ENCODE measurements around the gene RFX7.

The RFX7 gene

DNA sequence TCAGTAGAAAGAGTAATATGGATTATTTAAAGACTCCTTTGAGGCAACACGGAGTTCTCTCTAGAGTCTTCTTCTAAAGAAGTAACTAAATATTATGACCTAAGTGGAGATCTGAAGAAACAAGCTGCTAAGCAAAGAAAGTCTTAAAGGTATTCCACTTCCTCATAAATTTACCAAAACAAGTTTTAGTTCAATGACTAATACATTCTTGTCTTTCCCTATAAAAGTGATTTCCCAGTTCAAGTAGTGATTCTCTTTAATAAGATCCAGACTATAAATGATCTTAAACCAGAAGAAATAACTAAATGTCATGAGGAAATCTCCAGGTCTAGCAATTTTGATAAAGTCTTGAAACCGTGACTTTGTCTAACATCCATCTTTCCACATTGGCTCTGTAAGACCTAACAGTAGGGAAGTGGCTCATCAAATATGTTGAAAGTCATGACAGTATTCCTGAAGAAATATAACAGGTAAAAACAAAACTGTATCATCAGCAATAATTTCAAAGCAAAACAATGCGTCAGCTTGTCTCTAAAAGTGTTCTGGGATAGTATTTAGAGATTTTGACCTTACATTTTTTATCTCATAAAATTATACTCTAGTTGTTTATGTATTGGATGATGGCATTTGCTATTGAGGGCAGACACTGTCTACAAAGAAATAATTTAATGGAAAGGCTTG, 198.5 kb downstream of the RFX7 start:
- Histone ChIP-seq H3K27me3 (no peaks in the 10 kb centered on the region), H3K36me3 (no peaks in the 10 kb centered on the region), H3K27ac (no peak overlapping the region), H3K9me3 (no peaks in the 10 kb centered on the region), H3K4me3 (ENCODE audit: low read depth in 1 of 2, low read length in 1 of 2) (no peak overlapping the region), H3K4me1 (ENCODE audit: control insufficient read depth in 1 of 2, insufficient read depth in 1 of 2, low read depth in 1 of 2, low read length in 1 of 2) (no peaks in the 10 kb centered on the region)
- TF ChIP-seq CTCF (IDR thresholded peaks at IDR 0.05), result no peak

DNA sequence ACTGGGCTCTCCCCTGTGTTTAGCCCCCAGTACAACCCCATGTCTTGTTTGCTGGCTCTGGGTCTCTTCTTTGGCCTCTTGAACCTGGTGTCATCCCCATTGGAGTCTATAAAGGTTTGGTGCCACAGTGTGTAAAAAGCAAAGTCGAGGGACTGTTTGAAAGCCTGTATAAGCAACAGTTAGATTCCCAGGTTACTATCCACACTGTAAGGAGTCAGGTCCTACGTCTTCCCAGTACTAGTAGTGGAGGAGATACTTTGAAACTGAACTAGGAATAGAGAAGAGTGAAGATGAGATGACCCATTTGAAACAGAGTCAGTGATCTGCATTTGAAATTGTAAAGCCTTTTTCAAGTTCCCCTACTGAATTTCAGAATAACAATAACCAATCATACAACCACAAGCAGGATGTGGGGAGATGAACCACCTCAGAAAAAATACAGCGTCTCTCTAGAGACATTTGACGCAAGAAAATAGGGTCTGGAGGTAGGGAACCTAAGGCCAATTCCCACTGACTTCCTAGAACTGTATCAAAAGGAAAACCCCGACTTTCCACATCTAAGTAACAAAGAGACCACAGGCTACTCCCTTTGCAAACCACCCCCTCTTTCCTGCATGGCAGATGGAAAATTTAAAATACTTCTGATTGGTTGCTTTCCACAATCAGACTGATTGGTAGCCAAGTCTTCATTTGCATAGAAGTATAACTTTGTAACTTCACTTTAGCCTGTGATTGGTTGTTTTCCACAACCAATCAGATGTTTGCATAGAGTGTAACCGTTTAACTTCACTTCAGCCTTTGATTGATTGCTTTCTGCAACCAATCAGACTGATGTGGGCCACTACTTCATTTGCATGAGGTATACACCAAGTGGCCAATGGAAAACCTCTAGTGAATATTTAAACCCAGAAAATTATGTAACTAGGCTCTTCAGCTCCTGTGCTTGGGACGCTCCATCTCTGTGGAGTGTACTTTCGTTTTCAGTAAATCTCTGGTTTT, 200.4 kb downstream of the RFX7 start:
- H3K9me3 ChIP-seq, result no peaks in the 10 kb centered on the region
- H3K27ac ChIP-seq, result no peak overlapping the region
- no peaks in the 10 kb centered on the region for H3K36me3 ChIP-seq
- H3K27me3 ChIP-seq, result no peaks in the 10 kb centered on the region
- no peaks in the 10 kb centered on the region for H3K4me1 ChIP-seq (ENCODE audit: control insufficient read depth in 1 of 2, insufficient read depth in 1 of 2, low read depth in 1 of 2, low read length in 1 of 2)
- no peak overlapping the region for H3K4me3 ChIP-seq (ENCODE audit: low read depth in 1 of 2, low read length in 1 of 2)
- TF ChIP-seq CTCF (IDR thresholded peaks at IDR 0.05), result no peak

DNA sequence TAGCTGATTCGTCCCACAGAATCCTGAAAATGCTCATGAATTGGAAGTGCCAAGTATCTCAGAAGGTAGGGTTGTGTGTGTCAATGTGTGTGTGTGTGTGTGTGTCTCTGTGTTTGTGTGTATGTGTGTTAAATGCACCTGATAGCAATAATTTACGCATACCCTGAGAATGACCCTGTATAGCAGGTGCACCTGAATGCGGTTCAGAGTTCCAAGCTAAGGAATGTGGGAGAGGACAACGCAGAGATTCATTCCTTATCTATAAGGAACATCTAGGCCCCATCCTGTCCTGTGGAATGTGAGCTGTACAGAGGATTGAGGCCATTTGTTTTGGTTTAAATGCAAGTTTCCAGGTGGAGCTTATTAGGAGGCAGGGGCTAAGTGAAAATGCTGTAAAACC, 201.2 kb downstream of the RFX7 start:
- Histone ChIP-seq H3K4me1 (ENCODE audit: control insufficient read depth in 1 of 2, insufficient read depth in 1 of 2, low read depth in 1 of 2, low read length in 1 of 2) (no peaks in the 10 kb centered on the region), H3K36me3 (no peaks in the 10 kb centered on the region), H3K9me3 (no peaks in the 10 kb centered on the region), H3K27me3 (no peaks in the 10 kb centered on the region), H3K4me3 (ENCODE audit: low read depth in 1 of 2, low read length in 1 of 2) (no peak overlapping the region), H3K27ac (no peak overlapping the region)
- TF ChIP-seq CTCF (IDR thresholded peaks at IDR 0.05), result no peak

GRCh38 chr15:56042031-56042430, 201.6 kb downstream of the RFX7 start:
- no peak for TF ChIP-seq CTCF (IDR thresholded peaks at IDR 0.05)

GRCh38 chr15:56040081-56041035, 203.3 kb downstream of the RFX7 start:
- H3K9me3 ChIP-seq, result no peaks in the 10 kb centered on the region
- no peak overlapping the region for H3K4me3 ChIP-seq (ENCODE audit: low read depth in 1 of 2, low read length in 1 of 2)
- no peak for TF ChIP-seq CTCF (IDR thresholded peaks at IDR 0.05)
- H3K27me3 ChIP-seq, result no peaks in the 10 kb centered on the region
- no peaks in the 10 kb centered on the region for H3K4me1 ChIP-seq (ENCODE audit: control insufficient read depth in 1 of 2, insufficient read depth in 1 of 2, low read depth in 1 of 2, low read length in 1 of 2)
- no peaks in the 10 kb centered on the region for H3K36me3 ChIP-seq
- H3K27ac ChIP-seq, result no peak overlapping the region

More at GRCh38 chr15:56042031-56042430, 201.6 kb downstream of the RFX7 start:
- no peak overlapping the region for H3K4me3 ChIP-seq (ENCODE audit: low read depth in 1 of 2, low read length in 1 of 2)
- H3K27me3 ChIP-seq, result no peaks in the 10 kb centered on the region
- no peaks in the 10 kb centered on the region for H3K9me3 ChIP-seq
- no peaks in the 10 kb centered on the region for H3K36me3 ChIP-seq
- no peaks in the 10 kb centered on the region for H3K4me1 ChIP-seq (ENCODE audit: control insufficient read depth in 1 of 2, insufficient read depth in 1 of 2, low read depth in 1 of 2, low read length in 1 of 2)
- no peak overlapping the region for H3K27ac ChIP-seq
